Sigmoid colon (tissue), 4 donors: ENCODE data around the gene FNDC5.

Experiments used
- CTCF ChIP-seq, 4 experiments: fragments of 450-650 bp in 3 of 4; fragments of 200-600 bp in 1 of 4; IDR thresholded peaks; one replicate each; pipeline ENCODE4 v1.5.1; 2016 to 2019; ENCODE audit warnings: antibody characterized with exemption in 4 of 4, mild to moderate bottlenecking in 3 of 4, moderate library complexity in 2 of 4
- EP300 ChIP-seq, 4 donors: sonication (generic); formaldehyde crosslinking; IDR thresholded peaks; one replicate each; pipeline ENCODE4 v1.6.1; 2017; ENCODE audit warnings: antibody characterized with exemption in 4 of 4
- POLR2A ChIP-seq, 2 donors: fragments of 450-650 bp; IDR thresholded peaks; one replicate each; pipeline ENCODE4 v1.6.1; 2016; ENCODE audit warnings: antibody characterized with exemption in 2 of 2, mild to moderate bottlenecking in 2 of 2, moderate library complexity in 2 of 2
- POLR2AphosphoS5 ChIP-seq, 4 donors: sonication (generic); formaldehyde crosslinking; IDR thresholded peaks; one replicate each; pipeline ENCODE4 v1.6.1; 2017; ENCODE audit warnings: antibody characterized with exemption in 4 of 4

DNA sequence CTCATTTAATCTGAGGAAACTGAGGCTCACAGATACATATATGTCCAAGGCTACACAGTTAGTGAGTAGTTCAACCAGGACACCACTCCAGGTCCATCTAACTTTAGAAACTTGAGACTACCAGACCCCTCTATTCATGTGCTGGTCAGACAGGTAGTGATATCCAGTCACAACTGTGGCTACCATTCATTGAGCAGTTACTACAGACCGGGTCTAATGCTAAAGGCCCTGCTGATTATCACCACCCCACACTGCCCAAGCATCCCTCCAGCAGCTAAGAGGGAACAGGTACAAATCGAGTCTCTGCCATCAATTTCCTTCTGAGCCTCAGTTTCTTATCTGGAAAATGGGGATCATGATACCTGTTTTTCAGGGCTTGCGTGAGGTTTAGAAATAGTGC is 20.9 kb upstream of the FNDC5 start:
- TF ChIP-seq EP300 (IDR thresholded peaks at IDR 0.05) (no peak), POLR2AphosphoS5 (IDR thresholded peaks at IDR 0.05) (no peak), CTCF (IDR thresholded peaks at IDR 0.05) (no peak), POLR2A (IDR thresholded peaks at IDR 0.05) (no peak)
